HepG2 (cell line): ENCODE data around the gene SLC22A14. TPM values are rescaled to one million over a fixed set of nuclear protein-coding genes. Genes with fewer than 3 reads are reported as not detected.

Experiments used
- CTCF ChIP-seq: sonication (generic); formaldehyde crosslinking; IDR thresholded peaks from 2 replicates; pipeline ENCODE4 v1.5.0; 2020; ENCODE audit warnings: mild to moderate bottlenecking, missing genetic modification reagents, moderate library complexity
- DRAP1 ChIP-seq: IDR thresholded peaks from 2 replicates; pipeline ENCODE4 v1.6.1; 2016; ENCODE audit warnings: missing genetic modification reagents, missing compliant biosample characterization
- GABPA ChIP-seq, 2 experiments: IDR thresholded peaks; 2 replicates each; pipeline ENCODE4 v1.6.1; 2011 to 2016; ENCODE audit warnings: low read depth in 2 of 2, low read length in 1 of 2, missing biosample characterization in 1 of 2, missing genetic modification characterization in 1 of 2
- HDAC1 ChIP-seq: sonication (generic); formaldehyde crosslinking; IDR thresholded peaks from 2 replicates; pipeline ENCODE4 v1.5.1; 2020; ENCODE audit warnings: mild to moderate bottlenecking, missing genetic modification reagents
- HHEX ChIP-seq: IDR thresholded peaks from 2 replicates; pipeline ENCODE4 v1.6.1; 2016; ENCODE audit warnings: control low read depth
- HOXA7 ChIP-seq: sonication (generic); formaldehyde crosslinking; IDR thresholded peaks from 2 replicates; pipeline ENCODE4 v1.8.1; 2022; ENCODE audit warnings: mild to moderate bottlenecking, missing genetic modification reagents, moderate library complexity
- JDP2 ChIP-seq: sonication (generic); formaldehyde crosslinking; IDR thresholded peaks from 2 replicates; pipeline ENCODE4 v1.8.1; 2022; ENCODE audit warnings: missing genetic modification reagents, borderline replicate concordance
- JUND ChIP-seq: sonication (generic); formaldehyde crosslinking; IDR thresholded peaks from 2 replicates; pipeline ENCODE4 v1.8.0; 2022; ENCODE audit warnings: mild to moderate bottlenecking, missing genetic modification reagents
- KAT7 ChIP-seq: IDR thresholded peaks from 2 replicates; pipeline ENCODE4 v1.6.1; 2018; ENCODE audit warnings: borderline replicate concordance, missing compliant biosample characterization
- MYC ChIP-seq: sonication (generic); formaldehyde crosslinking; IDR thresholded peaks from 2 replicates; pipeline ENCODE4 v1.9.0; 2021; ENCODE audit warnings: missing genetic modification reagents, borderline replicate concordance
- PAF1 ChIP-seq: IDR thresholded peaks from 2 replicates; pipeline ENCODE4 v1.6.1; 2016; ENCODE audit warnings: missing genetic modification reagents, missing compliant biosample characterization
- PAXIP1 ChIP-seq: sonication (generic); formaldehyde crosslinking; conservative IDR thresholded peaks from 2 replicates; pipeline ENCODE4 v1.4.0; 2020; ENCODE audit warnings: mild to moderate bottlenecking, missing genetic modification reagents, moderate library complexity
- PLRG1 ChIP-seq: fragments of 450-650 bp; conservative IDR thresholded peaks from 2 replicates; pipeline ENCODE4 v1.6.1; 2016
- SP5 ChIP-seq: IDR thresholded peaks from 2 replicates; pipeline ENCODE4 v1.6.1; 2016; ENCODE audit warnings: low read depth, borderline replicate concordance
- SSRP1 ChIP-seq: IDR thresholded peaks from 2 replicates; pipeline ENCODE4 v1.6.1; 2016; ENCODE audit warnings: control low read depth
- TFDP2 ChIP-seq: sonication (generic); formaldehyde crosslinking; IDR thresholded peaks from 2 replicates; pipeline ENCODE4 v1.4.0; 2020; ENCODE audit warnings: missing genetic modification reagents
- XRCC5 ChIP-seq: fragments of 200-400 bp; formaldehyde crosslinking; optimal IDR thresholded peaks from 2 replicates; pipeline ENCODE3; 2017; ENCODE audit warnings: mild to moderate bottlenecking, low read length
- ZFP41 ChIP-seq: sonication (generic); formaldehyde crosslinking; IDR thresholded peaks from 2 replicates; pipeline ENCODE4 v1.4.0; 2020; ENCODE audit warnings: mild to moderate bottlenecking, missing genetic modification reagents, borderline replicate concordance
- ZNF160 ChIP-seq: sonication (generic); formaldehyde crosslinking; IDR thresholded peaks from 2 replicates; pipeline ENCODE4 v1.8.0; 2022; ENCODE audit warnings: mild to moderate bottlenecking, inconsistent platforms, missing genetic modification reagents
- ZNF441 ChIP-seq: sonication (generic); formaldehyde crosslinking; IDR thresholded peaks from 2 replicates; pipeline ENCODE4 v1.7.0; 2021; ENCODE audit warnings: missing genetic modification reagents, borderline replicate concordance
- ZNF543 ChIP-seq: sonication (generic); formaldehyde crosslinking; IDR thresholded peaks from 2 replicates; pipeline ENCODE4 v1.4.0; 2020; ENCODE audit warnings: mild to moderate bottlenecking, missing genetic modification reagents
- polyA plus RNA-seq, 8 experiments: library from polyadenylated mRNA; depleted of rRNA in 3 of 8; stranded (reverse) in 7 of 8; unstranded in 1 of 8; fragments of >200 nt; fragmentation: Illumina TruSeq in 4 of 8; extraction: Trizol in 4 of 8; gene quantifications; 2 replicates each; pipeline versions ENCODE4 v1.2.1 to v1.2.3, GENCODE V29; 2011 to 2016; ENCODE audit warnings: low read depth in 4 of 8, missing spikeins in 1 of 8, mixed read lengths in 1 of 8; ENCODE audit not compliant: insufficient read depth in 1 of 8
- total RNA-seq, 5 experiments: library from RNA; depleted of rRNA; stranded (reverse); fragments of >200 nt; fragmentation: Illumina TruSeq; extraction: Trizol; gene quantifications; 2 replicates each; pipeline ENCODE4 v1.2.3, GENCODE V29; 2016; ENCODE audit warnings: low read depth in 1 of 5
- TF ChIP-seq, protein P1 (sequence below): sonication (generic); formaldehyde crosslinking; IDR thresholded peaks from 2 replicates; pipeline ENCODE4 v1.8.0; 2022; ENCODE audit warnings: low read depth, missing genetic modification reagents

SLC22A14 gene
- total and polyA plus RNA-seq, 2 of the 13 experiments (the other 11 are each of a cell fraction or from before 2014, with no cell fraction given): 0.03 TPM; not detected in 1

DNA sequence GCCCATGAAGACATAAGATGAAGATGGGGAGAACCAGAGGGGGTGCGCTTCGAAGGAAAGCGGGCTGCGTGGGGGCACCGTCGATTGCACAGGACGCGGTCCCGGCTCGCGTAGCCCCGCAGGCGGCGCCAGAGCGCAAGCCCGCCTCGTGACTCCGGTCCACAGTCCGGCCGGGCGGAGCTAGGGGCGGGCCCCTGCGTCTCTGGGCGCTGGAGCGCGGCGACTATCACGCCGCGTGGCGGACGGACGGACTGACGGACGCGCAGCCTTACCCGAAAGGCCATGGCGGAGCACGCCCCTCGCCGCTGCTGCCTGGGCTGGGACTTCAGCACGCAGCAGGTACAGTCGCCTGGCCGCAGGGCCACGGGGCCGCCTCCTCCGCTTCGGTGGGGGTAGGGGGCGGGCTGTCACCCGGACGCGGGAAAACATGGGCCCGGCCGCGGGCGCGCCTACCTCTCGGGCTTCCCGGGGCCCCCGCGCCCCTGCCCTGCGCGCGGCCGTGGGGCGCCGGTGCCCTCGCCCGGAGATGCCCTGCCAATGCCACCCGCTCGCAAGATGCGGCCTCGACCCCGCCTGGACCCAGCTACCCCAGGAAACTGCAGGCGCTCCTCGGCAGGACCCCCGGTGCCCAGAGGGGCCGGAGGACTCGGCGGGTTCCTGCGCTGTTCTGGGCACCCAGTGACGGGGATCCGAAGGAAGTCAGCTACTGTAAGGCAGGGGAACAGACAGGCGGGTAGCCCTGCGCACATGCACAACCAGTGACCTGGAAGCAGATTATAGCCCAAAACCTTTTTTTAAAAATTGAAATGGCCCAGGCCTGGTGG is 64.7 kb downstream of the SLC22A14 start, which contains the start of gene XYLB (continued):
- TF ChIP-seq ZNF441 (CRISPR knock-in tag): peak; percentile 91
- peak; percentile 93 for TF ChIP-seq ZNF543 (CRISPR knock-in tag)
- peak; percentile 90 for TF ChIP-seq XRCC5
- no peak for TF ChIP-seq SSRP1 (CRISPR knock-in tag)
- TF ChIP-seq HDAC1: peak; percentile 95
- TF ChIP-seq HOXA7 (CRISPR knock-in tag): peak; percentile 80; the same call in 1 of the 2 replicates
- no peak for TF ChIP-seq PLRG1
- TF ChIP-seq, protein P1, sequence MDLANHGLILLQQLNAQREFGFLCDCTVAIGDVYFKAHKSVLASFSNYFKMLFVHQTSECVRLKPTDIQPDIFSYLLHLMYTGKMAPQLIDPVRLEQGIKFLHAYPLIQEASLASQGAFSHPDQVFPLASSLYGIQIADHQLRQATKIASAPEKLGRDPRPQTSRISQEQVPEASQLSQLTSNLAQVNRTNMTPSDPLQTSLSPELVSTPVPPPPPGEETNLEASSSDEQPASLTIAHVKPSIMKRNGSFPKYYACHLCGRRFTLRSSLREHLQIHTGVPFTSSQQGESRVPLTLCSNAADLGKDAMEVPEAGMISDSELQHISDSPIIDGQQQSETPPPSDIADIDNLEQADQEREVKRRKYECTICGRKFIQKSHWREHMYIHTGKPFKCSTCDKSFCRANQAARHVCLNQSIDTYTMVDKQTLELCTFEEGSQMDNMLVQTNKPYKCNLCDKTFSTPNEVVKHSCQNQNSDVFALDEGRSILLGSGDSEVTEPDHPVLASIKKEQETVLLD: peak; percentile 79; the same call in 1 of the 2 replicates
- TF ChIP-seq PAXIP1 (CRISPR knock-in tag): peak; percentile 56
- TF ChIP-seq PAF1 (CRISPR knock-in tag): no peak
- peak; percentile 75 for TF ChIP-seq DRAP1
- no peak for TF ChIP-seq HHEX
- TF ChIP-seq JDP2: peak; percentile 61; the same call in 1 of the 2 replicates
- TF ChIP-seq ZNF160 (CRISPR knock-in tag): peak; percentile 97
- TF ChIP-seq CTCF (CRISPR knock-in tag): peak; percentile 96
- TF ChIP-seq JUND (CRISPR knock-in tag): 0 out of 2 replicates have a peak, but pooled peaks have one; percentile 45
- TF ChIP-seq SP5: peak; percentile 95
- peak; percentile 95 for TF ChIP-seq ZFP41 (CRISPR knock-in tag)
- TF ChIP-seq TFDP2 (CRISPR knock-in tag): peak; percentile 91
- peak; percentile 100 for TF ChIP-seq MYC (CRISPR knock-in tag)
- TF ChIP-seq GABPA (IDR thresholded peaks at IDR 0.05; ENCODE audit: low read depth, low read length): no peak
- TF ChIP-seq GABPA (CRISPR knock-in tag; IDR thresholded peaks at IDR 0.05; ENCODE audit: low read depth): 0 out of 2 replicates have a peak, but pooled peaks have one; percentile 8
- TF ChIP-seq KAT7 (CRISPR knock-in tag): peak; percentile 89; the same call in 1 of the 2 replicates
